HCT116 (cell line): Measurements from ENCODE around the gene HES2. TPM values are rescaled to one million over a fixed set of nuclear protein-coding genes. Genes with fewer than 3 reads are reported as not detected.

Experiments
- ATAC-seq: fragments of 200-7000 bp; cut with Tn5 transposase; 2 replicates; pipeline ENCODE4 v1.9.1; 2020; ENCODE audit warnings: mild to moderate bottlenecking, moderate library complexity
- BruUV-seq: library from RNA; stranded (reverse); fragments of 400-500 nt; replicated peaks from 2 replicates; lab custom pipeline; 2021; lab: Mats Ljungman, UMichigan
- CTCF ChIA-PET: fragments of 300-600 bp; sonication (Branson Sonifier 250); formaldehyde crosslinking; loops from one replicate; lab custom pipeline; 2021; ENCODE audit warnings: antibody characterized with exemption; lab: Charles Lee
- POLR2A ChIA-PET: fragments of 300-600, 350-600 bp; sonication (Branson Sonifier 250); formaldehyde crosslinking; loops from one replicate; lab custom pipeline; 2021; ENCODE audit warnings: antibody characterized with exemption; lab: Charles Lee
- RAD21 ChIA-PET, 2 experiments: fragments of 300-600 bp; sonication (Branson Sonifier 250); formaldehyde crosslinking; loops; one replicate each; lab custom pipeline; 2023; ENCODE audit warnings: low total read pairs in 2 of 2; ENCODE audit not compliant: uncharacterized antibody in 2 of 2, unreplicated experiment in 2 of 2, low non-redundant PET in 1 of 2; lab: Charles Lee
- DNase-seq: peaks from one replicate; pipeline ENCODE4 v3.0.0-alpha.2; 2010; ENCODE audit warnings: low read depth, low spot score
- H2AFZ ChIP-seq: fragments of 200-600 bp; shearing (Covaris generic), sonication (generic); 2 replicates; pipeline ENCODE4 v1.6.1; 2017; ENCODE audit warnings: low read depth, mixed run types, mixed read lengths, antibody characterized with exemption, low read length; ENCODE audit not compliant: poor library complexity, severe bottlenecking
- H3K27ac ChIP-seq: 2 replicates; pipeline ENCODE4 v1.5.1; 2012; ENCODE audit warnings: low read depth, low read length
- H3K27me3 ChIP-seq: fragments of 200-600 bp; sonication (generic); 2 replicates; pipeline ENCODE4 v1.6.1; 2016; ENCODE audit warnings: mixed run types, low read length, mixed read lengths; ENCODE audit not compliant: insufficient read depth
- H3K36me3 ChIP-seq, 2 experiments: fragments of 200-500 bp in 1 of 2; fragments of 200-600 bp in 1 of 2; sonication (Bioruptor generic) in 1 of 2; sonication (generic) in 1 of 2; 2 replicates each; pipeline versions ENCODE4 v1.5.1 to v1.6.1; 2014 to 2016; ENCODE audit warnings: low read length in 2 of 2, inconsistent platforms in 1 of 2, mixed read lengths in 1 of 2, mixed run types in 1 of 2; ENCODE audit not compliant: insufficient read depth in 2 of 2, control insufficient read depth in 1 of 2
- H3K4me1 ChIP-seq, 2 experiments: fragments of 200-600 bp in 1 of 2; sonication (generic) in 1 of 2; 2 replicates each; pipeline versions ENCODE4 v1.5.1 to v1.6.1; 2012 to 2017; ENCODE audit warnings: low read length in 2 of 2, inconsistent platforms in 1 of 2, mild to moderate bottlenecking in 1 of 2, mixed read lengths in 1 of 2, mixed run types in 1 of 2, moderate library complexity in 1 of 2; ENCODE audit not compliant: insufficient read depth in 2 of 2, control insufficient read depth in 1 of 2
- H3K4me2 ChIP-seq: fragments of 200-600 bp; sonication (generic); 2 replicates; pipeline ENCODE4 v1.6.1; 2017; ENCODE audit warnings: mixed run types, low read length, mixed read lengths
- H3K4me3 ChIP-seq, 2 experiments: fragments of 200-600 bp in 1 of 2; sonication (generic) in 1 of 2; replicated peaks in 1 of 2; 2 replicates each; pipeline ENCODE4 v1.5.1; 2011 to 2016; ENCODE audit warnings: low read length in 2 of 2, control low read depth in 1 of 2, low read depth in 1 of 2, mild to moderate bottlenecking in 1 of 2, mixed read lengths in 1 of 2, mixed run types in 1 of 2
- H3K79me2 ChIP-seq: fragments of 200-600 bp; sonication (generic); 2 replicates; pipeline ENCODE4 v1.6.1; 2017; ENCODE audit warnings: mild to moderate bottlenecking, mixed run types, low read length, moderate library complexity, mixed read lengths; ENCODE audit not compliant: insufficient read depth
- H3K9ac ChIP-seq: fragments of 200-600 bp; sonication (generic); 2 replicates; pipeline ENCODE4 v1.6.1; 2016; ENCODE audit warnings: low read length, mixed read lengths
- H3K9me2 ChIP-seq: fragments of 200-600 bp; sonication (generic), shearing (Covaris generic); 2 replicates; pipeline ENCODE4 v1.6.1; 2017; ENCODE audit warnings: mixed run types, mild to moderate bottlenecking, moderate library complexity; ENCODE audit not compliant: insufficient read depth
- H3K9me3 ChIP-seq, 2 experiments: fragments of 200-500 bp in 1 of 2; fragments of 200-600 bp in 1 of 2; sonication (Bioruptor generic) in 1 of 2; sonication (generic) in 1 of 2; 2 replicates each; pipeline ENCODE4 v1.6.1; 2014 to 2017; ENCODE audit warnings: low read length in 2 of 2, mixed read lengths in 2 of 2, inconsistent platforms in 1 of 2, low read depth in 1 of 2, mild to moderate bottlenecking in 1 of 2, mixed run types in 1 of 2, moderate library complexity in 1 of 2; ENCODE audit not compliant: control insufficient read depth in 1 of 2, insufficient read depth in 1 of 2
- H4K20me1 ChIP-seq: fragments of 200-600 bp; sonication (generic), shearing (Covaris generic); 2 replicates; pipeline ENCODE4 v1.6.1; 2017; ENCODE audit warnings: mixed run types, mild to moderate bottlenecking, moderate library complexity; ENCODE audit not compliant: insufficient read depth
- CBX3 ChIP-seq: IDR thresholded peaks from 2 replicates; pipeline ENCODE4 v1.6.1; 2012; ENCODE audit warnings: low read depth
- CEBPB ChIP-seq: IDR thresholded peaks from 2 replicates; pipeline ENCODE4 v1.6.1; 2012; ENCODE audit warnings: low read depth
- CTCF ChIP-seq, 3 experiments: fragments of 200-600 bp in 1 of 3; sonication (generic) in 1 of 3; IDR thresholded peaks in 2 of 3; conservative IDR thresholded peaks in 1 of 3; 2 replicates each; pipeline ENCODE4 v1.5.1; 2012 to 2017; ENCODE audit warnings: low read depth in 2 of 3, low read length in 2 of 3, antibody characterized with exemption in 1 of 3, borderline replicate concordance in 1 of 3, control low read depth in 1 of 3, mild to moderate bottlenecking in 1 of 3, mixed read lengths in 1 of 3, mixed run types in 1 of 3, moderate library complexity in 1 of 3; ENCODE audit not compliant: insufficient read depth in 1 of 3
- EGR1 ChIP-seq: IDR thresholded peaks from 2 replicates; pipeline ENCODE4 v1.6.1; 2012; ENCODE audit warnings: low read depth
- ELF1 ChIP-seq: IDR thresholded peaks from 2 replicates; pipeline ENCODE4 v1.6.1; 2012; ENCODE audit warnings: low read depth, borderline replicate concordance
- EZH2 ChIP-seq: fragments of 200-600 bp; sonication (generic); IDR thresholded peaks from 2 replicates; pipeline ENCODE4 v1.6.1; 2017; ENCODE audit warnings: antibody characterized with exemption, mixed run types
- EZH2phosphoT487 ChIP-seq: fragments of 200-600 bp; IDR thresholded peaks from 2 replicates; pipeline ENCODE4 v1.6.1; 2018; ENCODE audit warnings: antibody characterized with exemption, borderline replicate concordance
- FOSL1 ChIP-seq: IDR thresholded peaks from 2 replicates; pipeline ENCODE4 v1.6.1; 2012; ENCODE audit warnings: low read depth
- JUND ChIP-seq: IDR thresholded peaks from 2 replicates; pipeline ENCODE4 v1.6.1; 2012
- MAX ChIP-seq: IDR thresholded peaks from 2 replicates; pipeline ENCODE4 v1.6.1; 2012
- POLR2A ChIP-seq: IDR thresholded peaks from 2 replicates; pipeline ENCODE4 v1.7.0; 2011; ENCODE audit warnings: borderline replicate concordance; ENCODE audit not compliant: insufficient read depth, insufficient read length; ENCODE audit errors: extremely low read depth
- POLR2AphosphoS5 ChIP-seq: IDR thresholded peaks from 2 replicates; pipeline ENCODE4 v1.6.1; 2011; ENCODE audit warnings: mild to moderate bottlenecking, low read depth, low read length, moderate library complexity
- REST ChIP-seq: IDR thresholded peaks from 2 replicates; pipeline ENCODE4 v1.6.1; 2012; ENCODE audit warnings: low read depth
- SIN3A ChIP-seq: IDR thresholded peaks from 2 replicates; pipeline ENCODE4 v1.6.1; 2012; ENCODE audit warnings: low read depth
- SP1 ChIP-seq: IDR thresholded peaks from 2 replicates; pipeline ENCODE4 v1.6.1; 2012; ENCODE audit warnings: low read depth
- TCF7L2 ChIP-seq: IDR thresholded peaks from 2 replicates; pipeline ENCODE4 v1.7.0; 2011; ENCODE audit warnings: borderline replicate concordance, inconsistent platforms; ENCODE audit not compliant: insufficient read depth, insufficient read length; ENCODE audit errors: extremely low read depth
- YY1 ChIP-seq: IDR thresholded peaks from 2 replicates; pipeline ENCODE4 v1.6.1; 2011; ENCODE audit warnings: low read length, low read depth, moderate library complexity, mild to moderate bottlenecking; ENCODE audit not compliant: insufficient replicate concordance; ENCODE audit errors: extremely low read depth
- ZFX ChIP-seq: fragments of 450-650 bp; IDR thresholded peaks from 2 replicates; pipeline ENCODE4 v1.6.1; 2017
- ZNF274 ChIP-seq: fragments of 200-500 bp; sonication (Bioruptor generic); IDR thresholded peaks from 2 replicates; pipeline ENCODE4 v1.6.1; 2014; ENCODE audit warnings: mild to moderate bottlenecking, low read depth, low read length, inconsistent platforms
- intact Hi-C: fragments of 100-400 bp; cut with micrococcal nuclease; formaldehyde crosslinking; loops from 2 replicates; pipeline ENCODE4 v1.10.0; 2022
- total RNA-seq: library from RNA; stranded (reverse); gene quantifications from one replicate; pipeline ENCODE4 v1.2.1, GENCODE V29; 2021; ENCODE audit not compliant: unreplicated experiment

The HES2 gene
- total RNA-seq, 1 experiment from 2014 or later = 8.4 TPM

- TF ChIP-seq ZFX (no peak), ZNF274 (no peak), EZH2phosphoT487 (no peak), POLR2A (no peak), SP1 (no peak), TCF7L2 (no peak), FOSL1 (no peak), EGR1 (no peak), CBX3 (no peak), EZH2 (no peak), ELF1 (no peak), YY1 (no peak), REST (no peak), CEBPB (no peak), CTCF (IDR thresholded peaks at IDR 0.05 in 2 of 3, conservative IDR thresholded peaks at IDR 0.05 in 1 of 3; ENCODE audit: borderline replicate concordance in 1 of 3, insufficient read depth in 1 of 3, low read depth in 2 of 3, low read length in 2 of 3) (no peak), POLR2AphosphoS5 (no peak), JUND (no peak), MAX (no peak), SIN3A (no peak)
- no peak overlapping the region for H3K4me2 ChIP-seq
- CTCF ChIA-PET = interaction anchor here (1.5 kb wide), 1 partner anchor 22 kb away, joined by 3 read pairs; no protein-coding TSS in a partner anchor
- H3K36me3 ChIP-seq = peaks cover 12 to 13% of the 10 kb centered on the region in 2 experiments; a peak in 2 of 4 replicates
- POLR2A ChIA-PET = no interaction called here
- H3K4me3 ChIP-seq = no peak overlapping the region
- ATAC-seq (no peak), DNase-seq (no peak)
- intact Hi-C loops = no loop called here
- no peaks in the 10 kb centered on the region for H3K79me2 ChIP-seq
- H4K20me1 ChIP-seq = no peaks in the 10 kb centered on the region
- no peaks in the 10 kb centered on the region for H3K27me3 ChIP-seq
- H2AFZ ChIP-seq = no peak overlapping the region
- no peaks in the 10 kb centered on the region for H3K9me2 ChIP-seq
- BruUV-seq = no TSS peak
- H3K9ac ChIP-seq = no peak overlapping the region
- H3K9me3 ChIP-seq = no peaks in the 10 kb centered on the region
- H3K4me1 ChIP-seq = peaks cover 14 to 26% of the 10 kb centered on the region in 2 experiments
- RAD21 ChIA-PET = no interaction called here
- H3K27ac ChIP-seq = no peak overlapping the region
Observed at GRCh38 chr1:6467224-6467623, 47.5 kb upstream of the HES2 start.
